Measurements from ENCODE around the gene LRRC3. TPM values are rescaled to one million over a fixed set of nuclear protein-coding genes. Genes with fewer than 3 reads are reported as not detected.

LRRC3 gene
- total and polyA plus RNA-seq, 2 of the 4 experiments (the other 2 are of a cell fraction): under 0.01 to 0.38 TPM

GRCh38 chr21:44499211-44499560, 43.9 kb downstream of the LRRC3 start (continued):
- TF ChIP-seq RCOR1 (IDR thresholded peaks at IDR 0.05; ENCODE audit: insufficient replicate concordance, low read length): no peak
- no peak for TF ChIP-seq CHD1 (IDR thresholded peaks at IDR 0.05; ENCODE audit: low read depth, low read length)
- no peak for TF ChIP-seq SMC3 (IDR thresholded peaks at IDR 0.05; ENCODE audit: low read depth, low read length)
- no peak for TF ChIP-seq RAD21 (IDR thresholded peaks at IDR 0.05; ENCODE audit: low read length)

GRCh38 chr21:44499631-44500030, 44.3 kb downstream of the LRRC3 start:
- ATAC-seq (ENCODE audit: low read depth): no peak
- WGBS, 2 experiments (ENCODE audit: extremely low coverage in 2 of 2, insufficient read length in 1 of 2): 74% methylated on average over 21 of the region's 23 CpGs; no CpG with 5 or more reads in 1 of the 2 experiments
- Histone ChIP-seq H4K5ac (ENCODE audit: low read depth, low read length) (no peak overlapping the region), H2BK15ac (ENCODE audit: low read depth, low read length) (no peak overlapping the region), H3K36me3 (ENCODE audit: control insufficient read depth, insufficient read depth, low read length) (no peaks in the 10 kb centered on the region), H4K91ac (ENCODE audit: insufficient read depth, low read depth, low read length) (no peak overlapping the region), H3K56ac (ENCODE audit: extremely low read depth, insufficient read depth, low read length) (no peak overlapping the region), H2AFZ (replicated peaks; ENCODE audit: low read length, poor library complexity) (no peak overlapping the region), H3K9ac (ENCODE audit: low read depth, low read length) (no peak overlapping the region), H3K18ac (ENCODE audit: low read depth, low read length) (no peak overlapping the region), H3K4me3 (ENCODE audit: insufficient read depth, low read depth, low read length) (no peak overlapping the region), H2AK5ac (ENCODE audit: low read depth, low read length) (no peak overlapping the region), H3K27me3 (ENCODE audit: control insufficient read depth, insufficient read depth, low read length) (peaks cover 26% of the 10 kb centered on the region), H3K9me1 (ENCODE audit: insufficient read depth, low read length) (no peaks in the 10 kb centered on the region), H3K23ac (ENCODE audit: low read depth, low read length) (no peak overlapping the region), H3K4ac (ENCODE audit: low read depth, low read length) (no peak overlapping the region), H2AK9ac (replicated peaks; ENCODE audit: low read depth, low read length, poor library complexity) (no peak overlapping the region), H2BK20ac (ENCODE audit: low read depth, low read length) (no peak overlapping the region), H2BK5ac (ENCODE audit: low read depth, low read length, poor library complexity, severe bottlenecking) (no peak overlapping the region), H3K27ac (ENCODE audit: insufficient read depth, low read length) (no peak overlapping the region), H4K20me1 (ENCODE audit: insufficient read depth, low read length) (no peaks in the 10 kb centered on the region), H3K79me1 (ENCODE audit: low read depth in 1 of 2, low read length in 2 of 2) (no peaks in the 10 kb centered on the region), H3K14ac (replicated peaks; ENCODE audit: low read depth, low read length) (no peak overlapping the region), H3K9me3 (ENCODE audit: control insufficient read depth, insufficient read depth, low read length) (peaks cover 3% of the 10 kb centered on the region; the same call in 1 of the 2 replicates), H3K4me2 (ENCODE audit: low read depth, low read length) (no peak overlapping the region), H4K8ac (ENCODE audit: low read depth in 2 of 2, low read length in 2 of 2) (no peak overlapping the region), H2BK120ac (ENCODE audit: low read depth, low read length) (no peak overlapping the region), H3K4me1 (ENCODE audit: control insufficient read depth, insufficient read depth, low read length) (no peaks in the 10 kb centered on the region)
- no peak for DNase-seq
- intact Hi-C loops (cut with micrococcal nuclease): no loop called here
- ChIA-PET POLR2A (ENCODE audit: unreplicated experiment) (no interaction called here), CTCF (no interaction called here)
- dilution Hi-C loops (cut with HindIII; ENCODE audit: low sequenced_read_pairs, unreplicated experiment): no loop called here
- no TSS peak for BruUV-seq (replicated peaks)
- in situ Hi-C loops (cut with MboI; ENCODE audit: low sequenced_read_pairs): loop anchor here (25.0 kb wide), 1 partner anchor 438 kb away; the partner anchor contains the start of gene SLX9
- TF ChIP-seq NFE2L2 (IDR thresholded peaks at IDR 0.05; ENCODE audit: low read depth, low read length): no peak
- no peak for TF ChIP-seq POLR2A (IDR thresholded peaks at IDR 0.05; ENCODE audit: low read depth, low read length)
- no peak for TF ChIP-seq BHLHE40 (IDR thresholded peaks at IDR 0.05; ENCODE audit: low read depth, low read length)
- no peak for TF ChIP-seq RCOR1 (IDR thresholded peaks at IDR 0.05; ENCODE audit: insufficient replicate concordance, low read length)
- TF ChIP-seq MXI1 (IDR thresholded peaks at IDR 0.05; ENCODE audit: borderline replicate concordance, low read depth, low read length): no peak
- TF ChIP-seq CHD1 (IDR thresholded peaks at IDR 0.05; ENCODE audit: low read depth, low read length): no peak
- TF ChIP-seq RAD21 (IDR thresholded peaks at IDR 0.05; ENCODE audit: low read length): no peak
- TF ChIP-seq MAFK (IDR thresholded peaks at IDR 0.05; ENCODE audit: low read depth, low read length): no peak
- no peak for TF ChIP-seq ELK1 (IDR thresholded peaks at IDR 0.05; ENCODE audit: borderline replicate concordance, low read depth, low read length)
- no peak for TF ChIP-seq SMC3 (IDR thresholded peaks at IDR 0.05; ENCODE audit: low read depth, low read length)
- no peak for TF ChIP-seq USF2 (IDR thresholded peaks at IDR 0.05; ENCODE audit: low read depth, low read length)
- no peak for TF ChIP-seq CTCF (conservative IDR thresholded peaks at IDR 0.05; ENCODE audit: low read depth, low read length)
- TF ChIP-seq FOS (IDR thresholded peaks at IDR 0.05; ENCODE audit: low read depth, low read length): no peak
- no peak for TF ChIP-seq CEBPB (IDR thresholded peaks at IDR 0.05; ENCODE audit: low read depth, low read length)

All from IMR-90 (cell line).